Activated CD8-positive, alpha-beta T cell treated with anti-CD3 and anti-CD28 coated beads for 36 hours (primary cell): ENCODE results near the gene MACF1. TPM values are rescaled to one million over a fixed set of nuclear protein-coding genes. Genes with fewer than 3 reads are reported as not detected.

Experiments used
- ATAC-seq: fragments of 200-7000 bp; cut with Tn5 transposase; one replicate; pipeline ENCODE4 v1.10.0; 2021; ENCODE audit warnings: mild to moderate bottlenecking, moderate library complexity
- CTCF ChIA-PET: fragments of 350-600 bp; sonication (Branson Sonifier 250); formaldehyde crosslinking; loops from one replicate; lab custom pipeline; 2021; ENCODE audit warnings: antibody characterized with exemption; lab: Charles Lee
- POLR2A ChIA-PET: fragments of 350-600 bp; sonication (Branson Sonifier 250); formaldehyde crosslinking; loops from one replicate; lab custom pipeline; 2021; ENCODE audit warnings: antibody characterized with exemption; lab: Charles Lee
- DNase-seq: peaks from one replicate; pipeline ENCODE4 v3.0.0-alpha.2; 2020
- H3K27ac Mint-ChIP-seq: one replicate; pipeline ENCODE4 v1.8.0; 2021; ENCODE audit warnings: mild to moderate bottlenecking, mixed read lengths
- H3K27me3 Mint-ChIP-seq: one replicate; pipeline ENCODE4 v1.8.0; 2021; ENCODE audit warnings: mixed read lengths
- H3K36me3 Mint-ChIP-seq: one replicate; pipeline ENCODE4 v1.8.0; 2021; ENCODE audit warnings: low read depth, mixed read lengths
- H3K4me1 Mint-ChIP-seq: one replicate; pipeline ENCODE4 v1.8.0; 2021; ENCODE audit warnings: low read depth, mixed read lengths
- H3K4me3 Mint-ChIP-seq: one replicate; pipeline ENCODE4 v1.8.0; 2021; ENCODE audit warnings: mild to moderate bottlenecking, moderate library complexity, mixed read lengths
- H3K9me3 Mint-ChIP-seq: one replicate; pipeline ENCODE4 v1.8.0; 2021; ENCODE audit warnings: mixed read lengths
- intact Hi-C: fragments of 100-400 bp; cut with micrococcal nuclease; formaldehyde crosslinking; loops from one replicate; pipeline ENCODE4 v1.10.0; 2022
- total RNA-seq, 2 experiments: library from RNA; stranded (reverse); gene quantifications; one replicate each; pipeline ENCODE4 v1.2.3, GENCODE V29; 2021
- TF ChIP-seq, protein P1 (sequence below): fragments of 200-600 bp; IDR thresholded peaks from one replicate; pipeline ENCODE4 v1.8.0; 2022; ENCODE audit warnings: antibody characterized with exemption, mild to moderate bottlenecking

MACF1 gene
- total RNA-seq, 2 experiments from 2014 or later: 201 to 215 TPM

GRCh38 chr1:39165488-39165887, 39.0 kb upstream of the MACF1 start:
- no peaks in the 10 kb centered on the region for H3K27me3 Mint-ChIP-seq
- H3K4me1 Mint-ChIP-seq: peaks cover 26% of the 10 kb centered on the region
- no peaks in the 10 kb centered on the region for H3K9me3 Mint-ChIP-seq
- ChIA-PET POLR2A (interaction anchor here (1.0 kb wide), 1 partner anchor 27 kb away, joined by 3 read pairs; no protein-coding TSS in a partner anchor), CTCF (interaction anchor here (1.9 to 2.9 kb wide), 2 partner anchors 66 to 374 kb away, joined by 5 to 14 read pairs; no protein-coding TSS in a partner anchor)
- no peak overlapping the region for H3K27ac Mint-ChIP-seq
- H3K4me3 Mint-ChIP-seq: no peak overlapping the region
- intact Hi-C loops: no loop called here
- ATAC-seq: no peak
- no peaks in the 10 kb centered on the region for H3K36me3 Mint-ChIP-seq
- TF ChIP-seq, protein P1, sequence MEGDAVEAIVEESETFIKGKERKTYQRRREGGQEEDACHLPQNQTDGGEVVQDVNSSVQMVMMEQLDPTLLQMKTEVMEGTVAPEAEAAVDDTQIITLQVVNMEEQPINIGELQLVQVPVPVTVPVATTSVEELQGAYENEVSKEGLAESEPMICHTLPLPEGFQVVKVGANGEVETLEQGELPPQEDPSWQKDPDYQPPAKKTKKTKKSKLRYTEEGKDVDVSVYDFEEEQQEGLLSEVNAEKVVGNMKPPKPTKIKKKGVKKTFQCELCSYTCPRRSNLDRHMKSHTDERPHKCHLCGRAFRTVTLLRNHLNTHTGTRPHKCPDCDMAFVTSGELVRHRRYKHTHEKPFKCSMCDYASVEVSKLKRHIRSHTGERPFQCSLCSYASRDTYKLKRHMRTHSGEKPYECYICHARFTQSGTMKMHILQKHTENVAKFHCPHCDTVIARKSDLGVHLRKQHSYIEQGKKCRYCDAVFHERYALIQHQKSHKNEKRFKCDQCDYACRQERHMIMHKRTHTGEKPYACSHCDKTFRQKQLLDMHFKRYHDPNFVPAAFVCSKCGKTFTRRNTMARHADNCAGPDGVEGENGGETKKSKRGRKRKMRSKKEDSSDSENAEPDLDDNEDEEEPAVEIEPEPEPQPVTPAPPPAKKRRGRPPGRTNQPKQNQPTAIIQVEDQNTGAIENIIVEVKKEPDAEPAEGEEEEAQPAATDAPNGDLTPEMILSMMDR: no peak
- DNase-seq: no peak

DNA sequence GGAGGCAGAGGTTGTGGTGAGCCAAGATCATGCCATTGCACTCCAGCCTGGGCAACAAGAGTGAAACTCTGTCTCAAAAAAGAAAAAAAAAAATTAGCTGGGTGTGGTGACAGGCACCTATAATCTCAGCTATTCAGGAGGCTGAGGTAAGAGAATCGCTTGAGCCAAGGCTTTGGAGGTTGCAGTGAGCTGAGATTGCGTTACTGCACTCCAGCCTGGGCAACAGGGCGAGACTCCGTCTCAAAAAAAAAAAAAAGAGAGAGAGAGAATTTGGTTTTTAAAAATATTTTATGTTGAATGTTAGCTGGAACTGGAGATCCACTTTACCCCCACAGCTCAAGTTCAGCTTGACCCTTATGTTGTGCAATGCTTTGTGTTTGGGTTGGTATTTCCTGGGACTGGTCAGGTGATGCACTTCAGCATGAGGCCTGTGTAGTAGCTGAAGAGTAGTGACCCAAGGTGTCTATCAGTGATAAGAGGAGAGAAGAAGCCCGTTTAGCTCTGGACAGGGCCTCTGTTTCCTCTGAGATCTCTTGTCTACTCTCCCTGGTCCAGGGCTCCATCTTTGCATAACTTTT, 36.8 kb upstream of the MACF1 start:
- no peaks in the 10 kb centered on the region for H3K36me3 Mint-ChIP-seq
- intact Hi-C loops: no loop called here
- H3K27ac Mint-ChIP-seq: no peak overlapping the region
- H3K4me3 Mint-ChIP-seq: no peak overlapping the region
- no peak for DNase-seq
- no peaks in the 10 kb centered on the region for H3K9me3 Mint-ChIP-seq
- H3K4me1 Mint-ChIP-seq: peaks cover 24% of the 10 kb centered on the region
- ChIA-PET POLR2A (no interaction called here), CTCF (interaction anchor here (0.9 to 2.2 kb wide), 3 partner anchors 9 to 243 kb away, joined by 3 to 6 read pairs (median 3); no protein-coding TSS in a partner anchor)
- no peaks in the 10 kb centered on the region for H3K27me3 Mint-ChIP-seq
- TF ChIP-seq, protein P1: no peak
- no peak for ATAC-seq

DNA sequence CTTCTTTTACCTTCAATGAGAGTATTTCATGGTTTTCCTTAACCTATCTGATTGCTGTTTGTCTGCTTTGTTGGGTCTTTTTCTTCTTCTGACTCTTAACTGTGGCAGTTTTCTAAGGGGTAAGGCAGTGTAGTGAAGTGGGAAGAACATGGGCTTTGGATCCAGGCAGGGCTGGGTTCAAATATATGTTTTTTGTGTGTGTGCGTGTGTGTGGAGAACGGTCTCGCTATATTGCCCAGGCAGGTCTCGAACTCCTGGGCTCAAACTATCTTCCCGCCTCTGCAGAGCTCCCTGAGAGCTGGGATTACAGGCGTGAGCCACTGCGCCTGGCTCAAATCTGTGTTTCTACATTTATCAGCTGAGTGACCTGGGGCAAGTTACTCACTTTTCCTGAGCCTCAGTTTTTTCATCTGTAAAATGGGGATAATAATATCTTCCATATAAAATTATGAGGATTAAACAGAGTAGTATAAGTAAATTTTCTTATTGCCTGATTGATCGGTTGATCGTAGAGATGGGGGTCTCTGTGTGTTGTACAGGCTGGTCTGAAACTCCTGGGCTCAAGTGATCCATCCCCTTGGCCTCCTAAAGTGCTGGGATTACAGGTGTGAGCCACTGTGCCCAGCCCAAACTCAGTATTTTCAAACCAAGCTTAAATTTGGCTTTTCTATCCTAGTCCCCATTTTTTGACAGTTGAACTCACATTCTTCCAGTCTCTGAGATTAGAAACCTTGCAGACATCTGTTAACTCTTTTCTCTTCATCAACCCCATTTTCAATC, 36.0 kb upstream of the MACF1 start:
- no peaks in the 10 kb centered on the region for H3K27me3 Mint-ChIP-seq
- ChIA-PET POLR2A (no interaction called here), CTCF (interaction anchor here (2.2 kb wide), 1 partner anchor 242 kb away, joined by 6 read pairs; no protein-coding TSS in a partner anchor)
- no peaks in the 10 kb centered on the region for H3K9me3 Mint-ChIP-seq
- no peak overlapping the region for H3K4me3 Mint-ChIP-seq
- no peak overlapping the region for H3K27ac Mint-ChIP-seq
- intact Hi-C loops: no loop called here
- no peak for ATAC-seq
- H3K4me1 Mint-ChIP-seq: peaks cover 18% of the 10 kb centered on the region
- DNase-seq: no peak
- TF ChIP-seq, protein P1: no peak
- no peaks in the 10 kb centered on the region for H3K36me3 Mint-ChIP-seq

DNA sequence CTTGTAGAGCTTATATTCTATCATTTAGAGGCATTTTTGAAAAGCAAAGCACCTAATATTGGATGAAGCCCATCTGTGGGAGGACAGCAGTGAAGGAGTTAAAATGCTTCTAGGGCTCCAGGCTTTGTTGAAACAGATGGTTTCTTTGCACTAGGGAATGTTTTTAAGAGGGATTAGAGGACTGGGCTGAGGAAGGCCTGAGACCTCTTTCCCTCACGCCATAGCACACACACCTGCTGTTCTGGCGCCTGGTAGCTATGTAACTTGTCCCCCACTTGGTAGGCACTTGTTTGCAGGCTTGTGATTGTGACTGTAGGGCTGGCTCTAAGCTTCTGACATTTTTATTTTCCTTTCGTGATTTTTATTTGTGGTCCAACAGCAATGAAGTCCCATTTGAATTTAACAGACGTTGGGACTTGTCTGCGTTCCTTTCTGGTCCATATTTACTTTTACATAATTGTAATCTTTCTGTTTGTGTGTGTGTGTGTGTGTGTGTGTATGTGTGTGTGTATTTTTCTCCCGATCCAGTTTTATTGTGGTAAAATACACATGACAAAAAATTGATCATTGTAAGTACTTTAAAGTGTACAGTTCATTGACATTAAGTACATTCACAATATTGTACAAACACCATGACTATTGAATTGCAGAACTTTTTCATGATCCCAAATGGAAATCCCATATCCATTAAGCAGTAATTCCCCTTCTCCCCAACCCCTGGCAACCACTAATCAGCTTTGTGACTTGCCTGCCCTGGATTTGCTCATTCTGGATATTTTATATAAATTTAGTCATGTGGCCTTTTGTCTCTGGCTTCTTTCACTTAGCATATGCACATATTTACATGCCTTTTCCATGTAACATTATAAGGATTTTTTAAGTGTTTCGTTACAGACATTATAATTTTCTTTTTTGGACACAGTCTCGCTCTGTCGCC, 33.5 kb upstream of the MACF1 start:
- ChIA-PET CTCF (interaction anchor here (1.2 to 1.9 kb wide), 2 partner anchors 13 to 21 kb away, joined by 4 to 6 read pairs; no protein-coding TSS in a partner anchor), POLR2A (no interaction called here)
- Mint-ChIP-seq H3K4me3 (no peak overlapping the region), H3K27ac (no peak overlapping the region), H3K9me3 (no peaks in the 10 kb centered on the region), H3K27me3 (no peaks in the 10 kb centered on the region), H3K4me1 (no peaks in the 10 kb centered on the region), H3K36me3 (no peaks in the 10 kb centered on the region)
- TF ChIP-seq, protein P1: no peak
- no peak for DNase-seq
- intact Hi-C loops: no loop called here
- ATAC-seq: no peak
